ENCODE results near the gene ACTN4. TPM values are rescaled to one million over a fixed set of nuclear protein-coding genes. Genes with fewer than 3 reads are reported as not detected.
A peak's percentile ranks its signal among the peaks of the same experiment; 100 is the strongest.

Gene ACTN4
- total RNA-seq, 1 donor, result 229 TPM

- H3K79me2 ChIP-seq (ENCODE audit: insufficient read depth, low read length), result peaks cover 4% of the 10 kb centered on the region
- H2AFZ ChIP-seq (ENCODE audit: low read length), result no peak overlapping the region
- no peak for TF ChIP-seq CTCF (IDR thresholded peaks at IDR 0.05; ENCODE audit: extremely low read depth, low read depth, low read length)
Measured at GRCh38 chr19:38638461-38638860, 9.0 kb upstream of the ACTN4 start.

GRCh38 chr19:38639679-38640078 is 7.8 kb upstream of the ACTN4 start:
- Histone ChIP-seq H3K4me2 (ENCODE audit: insufficient read depth, low read length) (no peak overlapping the region), H3K36me3 (ENCODE audit: insufficient read depth, low read length) (peaks cover 15% of the 10 kb centered on the region), H3K4me3 (ENCODE audit: insufficient read depth, low read length) (no peak overlapping the region), H3K9me3 (ENCODE audit: low read depth, low read length) (no peaks in the 10 kb centered on the region), H3K27me3 (ENCODE audit: insufficient read depth, low read length) (no peaks in the 10 kb centered on the region), H3K27ac (ENCODE audit: low read depth, low read length) (no peak overlapping the region), H2AFZ (ENCODE audit: low read length) (no peak overlapping the region), H3K79me2 (ENCODE audit: insufficient read depth, low read length) (peaks cover 4% of the 10 kb centered on the region), H3K4me1 (ENCODE audit: insufficient read depth, low read length) (no peaks in the 10 kb centered on the region), H4K20me1 (ENCODE audit: insufficient read depth, low read length) (peaks cover 8% of the 10 kb centered on the region)
- DNase-seq (ENCODE audit: insufficient read length, low spot score, missing footprints), result peak; percentile 68
- TF ChIP-seq CTCF (IDR thresholded peaks at IDR 0.05; ENCODE audit: extremely low read depth, low read depth, low read length), result no peak

More at GRCh38 chr19:38638461-38638860, 9.0 kb upstream of the ACTN4 start:
- no peaks in the 10 kb centered on the region for H3K9me3 ChIP-seq (ENCODE audit: low read depth, low read length)
- H3K27ac ChIP-seq (ENCODE audit: low read depth, low read length), result no peak overlapping the region
- H3K36me3 ChIP-seq (ENCODE audit: insufficient read depth, low read length), result peaks cover 15% of the 10 kb centered on the region
- H3K27me3 ChIP-seq (ENCODE audit: insufficient read depth, low read length), result no peaks in the 10 kb centered on the region
- peak; percentile 3 for DNase-seq (ENCODE audit: insufficient read length, low spot score, missing footprints)
- peaks cover 9% of the 10 kb centered on the region for H4K20me1 ChIP-seq (ENCODE audit: insufficient read depth, low read length)
- no peaks in the 10 kb centered on the region for H3K4me1 ChIP-seq (ENCODE audit: insufficient read depth, low read length)
- H3K4me2 ChIP-seq (ENCODE audit: insufficient read depth, low read length), result no peak overlapping the region
- H3K4me3 ChIP-seq (ENCODE audit: insufficient read depth, low read length), result no peak overlapping the region

- Histone ChIP-seq H3K4me1 (ENCODE audit: insufficient read depth, low read length) (no peaks in the 10 kb centered on the region), H3K27ac (ENCODE audit: low read depth, low read length) (no peak overlapping the region), H4K20me1 (ENCODE audit: insufficient read depth, low read length) (peaks cover 1% of the 10 kb centered on the region), H3K4me2 (ENCODE audit: insufficient read depth, low read length) (no peak overlapping the region), H3K9me3 (ENCODE audit: low read depth, low read length) (no peaks in the 10 kb centered on the region), H2AFZ (ENCODE audit: low read length) (no peak overlapping the region), H3K27me3 (ENCODE audit: insufficient read depth, low read length) (no peaks in the 10 kb centered on the region), H3K36me3 (ENCODE audit: insufficient read depth, low read length) (peaks cover 8% of the 10 kb centered on the region), H3K4me3 (ENCODE audit: insufficient read depth, low read length) (no peak overlapping the region), H3K79me2 (ENCODE audit: insufficient read depth, low read length) (no peaks in the 10 kb centered on the region)
- no peak for TF ChIP-seq CTCF (IDR thresholded peaks at IDR 0.05; ENCODE audit: extremely low read depth, low read depth, low read length)
- no peak for DNase-seq (ENCODE audit: insufficient read length, low spot score, missing footprints)
Measured at GRCh38 chr19:38640368-38640767, 7.1 kb upstream of the ACTN4 start.

DNA sequence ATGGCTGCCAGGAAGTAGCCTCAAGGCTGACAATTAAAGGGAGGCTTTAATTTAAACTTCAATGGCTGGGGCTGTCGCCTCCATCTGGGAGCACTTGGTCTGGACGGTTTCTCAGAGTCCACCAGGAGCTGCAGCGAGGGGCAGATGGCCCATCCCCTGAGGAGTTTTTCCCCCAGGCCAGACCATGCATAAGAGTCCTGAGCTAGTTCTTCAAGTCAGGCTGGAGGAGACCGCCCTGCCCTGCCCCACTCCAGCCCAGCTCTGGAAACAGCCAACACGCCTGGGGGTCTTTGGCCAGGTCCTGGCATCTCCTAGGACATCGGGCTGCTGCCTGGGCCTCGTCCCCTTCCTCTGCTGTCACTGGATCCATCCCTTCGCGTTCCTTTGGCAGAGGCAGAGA is 5.3 kb upstream of the ACTN4 start:
- no peaks in the 10 kb centered on the region for H3K27me3 ChIP-seq (ENCODE audit: insufficient read depth, low read length)
- H3K27ac ChIP-seq (ENCODE audit: low read depth, low read length), result no peak overlapping the region
- TF ChIP-seq CTCF (IDR thresholded peaks at IDR 0.05; ENCODE audit: extremely low read depth, low read depth, low read length), result no peak
- no peaks in the 10 kb centered on the region for H3K9me3 ChIP-seq (ENCODE audit: low read depth, low read length)
- H3K36me3 ChIP-seq (ENCODE audit: insufficient read depth, low read length), result no peaks in the 10 kb centered on the region
- H3K4me1 ChIP-seq (ENCODE audit: insufficient read depth, low read length), result no peaks in the 10 kb centered on the region
- H4K20me1 ChIP-seq (ENCODE audit: insufficient read depth, low read length), result no peaks in the 10 kb centered on the region
- DNase-seq (ENCODE audit: insufficient read length, low spot score, missing footprints), result no peak
- H2AFZ ChIP-seq (ENCODE audit: low read length), result no peak overlapping the region
- no peak overlapping the region for H3K4me3 ChIP-seq (ENCODE audit: insufficient read depth, low read length)
- H3K4me2 ChIP-seq (ENCODE audit: insufficient read depth, low read length), result no peak overlapping the region
- H3K79me2 ChIP-seq (ENCODE audit: insufficient read depth, low read length), result no peaks in the 10 kb centered on the region
